ENCODE data around the gene CHIC1. TPM values are rescaled to one million over a fixed set of nuclear protein-coding genes. Genes with fewer than 3 reads are reported as not detected.
"Not testable (repeated sequence)": the region's sequence is repeated elsewhere in the genome, so short reads cannot be mapped to it uniquely, and the experiment has no call there.

CHIC1 gene
- total and polyA plus RNA-seq, 7 donors: 2.5 to 20.7 (median 18.3) TPM

DNA sequence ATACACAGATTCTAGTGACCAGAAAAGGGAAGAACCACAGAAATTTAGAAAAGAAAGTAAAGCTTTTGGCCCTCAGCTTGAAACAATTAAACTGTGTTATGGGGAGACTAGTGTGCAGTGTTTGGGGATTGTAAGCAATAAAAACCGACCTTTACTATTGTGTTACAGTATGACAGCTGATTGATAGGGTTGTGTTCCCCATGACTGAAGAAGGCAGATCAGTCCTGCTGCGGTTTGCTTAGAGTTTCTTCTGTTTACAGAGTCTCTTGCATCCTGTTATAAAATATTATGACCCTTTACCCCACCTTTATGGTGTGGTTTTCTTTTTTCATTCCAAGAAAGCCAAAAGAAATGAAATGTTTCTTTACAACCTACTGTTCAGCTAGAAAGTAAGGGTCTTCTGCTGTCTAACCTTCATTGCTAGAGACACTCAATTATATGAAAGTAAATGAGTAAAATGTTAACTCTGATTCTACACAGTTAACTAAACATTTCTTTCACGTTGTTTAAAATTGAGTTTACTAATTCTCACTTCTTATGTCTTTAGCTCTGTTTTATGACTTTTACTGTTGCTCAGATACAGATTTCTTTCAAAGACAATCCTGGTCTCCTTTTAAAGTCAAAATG lies 18.1 kb downstream of the CHIC1 start:
- H3K27me3 ChIP-seq: no peaks in the 10 kb centered on the region
- H3K27ac ChIP-seq: peak overlapping the region in 2 of 4 donors; percentile 18 to 36
- H3K4me3 ChIP-seq: peak overlapping the region in 1 of 4 donors; percentile 1
- H3K36me3 ChIP-seq: no peaks in the 10 kb centered on the region
- no peak for DNase-seq
- no peak for TF ChIP-seq POLR2AphosphoS5 (IDR thresholded peaks at IDR 0.05)
- TF ChIP-seq POLR2A (IDR thresholded peaks at IDR 0.05): no peak
- WGBS, 2 donors: 6 to 28% methylated on average over 3 of the region's 3 CpGs
- H3K4me1 ChIP-seq: peaks cover 0 to 56% (median 5%) of the 10 kb centered on the region in 4 donors
- H3K9me3 ChIP-seq: no peaks in the 10 kb centered on the region
- intact Hi-C loops (cut with DNase I): no loop called here

DNA sequence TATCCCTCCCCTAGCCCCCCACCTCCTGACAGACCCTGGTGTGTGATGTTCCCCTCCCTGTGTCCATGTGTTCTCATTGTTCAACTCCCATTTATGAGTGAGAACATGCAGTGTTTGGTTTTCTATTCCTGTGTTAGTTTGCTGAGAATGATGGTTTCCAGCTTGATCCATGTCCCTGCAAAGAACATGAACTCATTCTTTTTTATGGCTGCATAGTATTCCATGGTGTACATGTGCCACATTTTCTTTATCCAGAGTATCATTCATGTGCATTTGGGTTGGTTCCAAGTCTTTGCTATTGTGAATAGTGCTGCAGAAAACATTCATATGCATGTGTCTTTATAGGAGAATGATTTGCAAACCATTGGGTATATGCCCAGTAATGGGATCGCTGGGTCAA lies 34.8 kb downstream of the CHIC1 start:
- H3K27ac ChIP-seq; H3K36me3 ChIP-seq; H3K4me1 ChIP-seq; H3K4me3 ChIP-seq; H3K9me3 ChIP-seq; H3K27me3 ChIP-seq; DNase-seq; intact Hi-C loops (cut with DNase I): not testable (repeated sequence)
- 100% methylated on average over 1 of the region's 1 CpG for WGBS, 2 donors

DNA sequence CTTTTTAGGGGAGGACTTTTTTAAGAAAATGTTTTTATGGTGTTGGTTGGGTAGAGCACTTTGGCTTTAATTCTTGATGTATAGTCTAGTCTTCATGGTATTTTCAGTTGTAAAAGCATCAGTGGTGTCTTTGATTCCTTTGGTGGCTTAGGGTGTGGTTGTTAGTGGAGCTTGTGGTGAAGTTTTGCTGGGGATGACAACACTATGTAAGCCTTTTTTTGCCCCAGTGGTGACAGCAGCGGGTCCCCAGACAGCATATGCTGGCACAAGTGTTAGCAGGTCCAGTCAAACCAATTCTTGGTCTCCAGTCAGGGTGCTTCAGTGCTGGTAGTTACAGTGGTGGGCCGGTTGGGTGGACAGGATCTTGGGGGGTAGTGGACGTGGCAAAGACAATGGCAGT lies 52.0 kb downstream of the CHIC1 start:
- DNase-seq: no peak
- Histone ChIP-seq H3K36me3 (no peaks in the 10 kb centered on the region), H3K27me3 (no peaks in the 10 kb centered on the region), H3K4me3 (no peak overlapping the region), H3K27ac (no peak overlapping the region), H3K4me1 (no peaks in the 10 kb centered on the region), H3K9me3 (no peaks in the 10 kb centered on the region)
- no peak for TF ChIP-seq POLR2A (IDR thresholded peaks at IDR 0.05)
- no peak for TF ChIP-seq EP300 (IDR thresholded peaks at IDR 0.05)
- TF ChIP-seq, protein P1, sequence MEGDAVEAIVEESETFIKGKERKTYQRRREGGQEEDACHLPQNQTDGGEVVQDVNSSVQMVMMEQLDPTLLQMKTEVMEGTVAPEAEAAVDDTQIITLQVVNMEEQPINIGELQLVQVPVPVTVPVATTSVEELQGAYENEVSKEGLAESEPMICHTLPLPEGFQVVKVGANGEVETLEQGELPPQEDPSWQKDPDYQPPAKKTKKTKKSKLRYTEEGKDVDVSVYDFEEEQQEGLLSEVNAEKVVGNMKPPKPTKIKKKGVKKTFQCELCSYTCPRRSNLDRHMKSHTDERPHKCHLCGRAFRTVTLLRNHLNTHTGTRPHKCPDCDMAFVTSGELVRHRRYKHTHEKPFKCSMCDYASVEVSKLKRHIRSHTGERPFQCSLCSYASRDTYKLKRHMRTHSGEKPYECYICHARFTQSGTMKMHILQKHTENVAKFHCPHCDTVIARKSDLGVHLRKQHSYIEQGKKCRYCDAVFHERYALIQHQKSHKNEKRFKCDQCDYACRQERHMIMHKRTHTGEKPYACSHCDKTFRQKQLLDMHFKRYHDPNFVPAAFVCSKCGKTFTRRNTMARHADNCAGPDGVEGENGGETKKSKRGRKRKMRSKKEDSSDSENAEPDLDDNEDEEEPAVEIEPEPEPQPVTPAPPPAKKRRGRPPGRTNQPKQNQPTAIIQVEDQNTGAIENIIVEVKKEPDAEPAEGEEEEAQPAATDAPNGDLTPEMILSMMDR (IDR thresholded peaks at IDR 0.05): no peak
- no peak for TF ChIP-seq POLR2AphosphoS5 (IDR thresholded peaks at IDR 0.05)
- 87 to 97% methylated on average over 3 of the region's 3 CpGs for WGBS, 2 donors
- intact Hi-C loops (cut with DNase I): no loop called here

DNA sequence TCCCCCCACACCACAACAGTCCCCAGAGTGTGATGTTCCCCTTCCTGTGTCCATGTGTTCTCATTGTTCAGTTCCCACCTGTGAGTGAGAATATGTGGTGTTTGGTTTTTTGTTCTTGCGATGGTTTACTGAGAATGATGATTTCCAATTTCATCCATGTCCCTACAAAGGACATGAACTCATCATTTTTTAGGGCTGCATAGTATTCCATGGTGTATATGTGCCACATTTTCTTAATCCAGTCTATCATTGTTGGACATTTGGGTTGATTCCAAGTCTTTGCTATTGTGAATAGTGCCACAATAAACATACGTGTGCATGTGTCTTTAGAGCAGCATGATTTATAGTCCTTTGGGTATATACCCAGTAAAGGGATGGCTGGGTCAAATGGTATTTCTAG lies 78.7 kb downstream of the CHIC1 start:
- intact Hi-C loops (cut with DNase I); H3K36me3 ChIP-seq; H3K27ac ChIP-seq; H3K4me1 ChIP-seq; DNase-seq; H3K27me3 ChIP-seq; H3K4me3 ChIP-seq; H3K9me3 ChIP-seq: not testable (repeated sequence)
- 86 to 98% methylated on average over 2 of the region's 2 CpGs for WGBS, 2 donors

DNA sequence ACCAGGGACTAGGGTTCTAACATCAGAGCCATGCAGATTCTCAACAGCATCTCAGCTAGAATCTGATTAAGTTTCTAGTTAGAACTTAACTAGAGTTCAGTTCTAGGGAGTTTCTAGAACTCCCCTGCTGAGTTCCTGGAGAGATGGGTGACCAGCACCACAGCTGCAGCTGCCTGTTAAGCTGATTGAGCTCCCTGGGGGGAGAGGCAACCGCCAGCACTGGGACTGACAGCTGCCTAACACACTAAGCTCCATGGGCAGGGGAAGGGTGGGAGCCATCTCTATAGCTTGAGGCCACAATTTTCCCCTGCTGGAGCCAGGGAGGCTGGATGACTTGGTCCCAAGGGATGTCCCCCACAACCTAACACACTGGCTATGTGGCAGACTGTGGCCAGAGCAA lies 84.2 kb downstream of the CHIC1 start:
- WGBS, 2 donors: 94 to 97% methylated on average over 1 of the region's 1 CpG
- Histone ChIP-seq H3K27ac (no peak overlapping the region), H3K36me3 (no peaks in the 10 kb centered on the region), H3K27me3 (no peaks in the 10 kb centered on the region), H3K4me3 (no peak overlapping the region), H3K9me3 (peaks cover 0 to 9% (median 2%) of the 10 kb centered on the region in 4 donors), H3K4me1 (no peaks in the 10 kb centered on the region)
- intact Hi-C loops (cut with DNase I): no loop called here
- no peak for DNase-seq
- TF ChIP-seq POLR2A (IDR thresholded peaks at IDR 0.05) (no peak), POLR2AphosphoS5 (IDR thresholded peaks at IDR 0.05) (no peak), EP300 (IDR thresholded peaks at IDR 0.05) (no peak)
- TF ChIP-seq, protein P1 (IDR thresholded peaks at IDR 0.05): no peak

DNA sequence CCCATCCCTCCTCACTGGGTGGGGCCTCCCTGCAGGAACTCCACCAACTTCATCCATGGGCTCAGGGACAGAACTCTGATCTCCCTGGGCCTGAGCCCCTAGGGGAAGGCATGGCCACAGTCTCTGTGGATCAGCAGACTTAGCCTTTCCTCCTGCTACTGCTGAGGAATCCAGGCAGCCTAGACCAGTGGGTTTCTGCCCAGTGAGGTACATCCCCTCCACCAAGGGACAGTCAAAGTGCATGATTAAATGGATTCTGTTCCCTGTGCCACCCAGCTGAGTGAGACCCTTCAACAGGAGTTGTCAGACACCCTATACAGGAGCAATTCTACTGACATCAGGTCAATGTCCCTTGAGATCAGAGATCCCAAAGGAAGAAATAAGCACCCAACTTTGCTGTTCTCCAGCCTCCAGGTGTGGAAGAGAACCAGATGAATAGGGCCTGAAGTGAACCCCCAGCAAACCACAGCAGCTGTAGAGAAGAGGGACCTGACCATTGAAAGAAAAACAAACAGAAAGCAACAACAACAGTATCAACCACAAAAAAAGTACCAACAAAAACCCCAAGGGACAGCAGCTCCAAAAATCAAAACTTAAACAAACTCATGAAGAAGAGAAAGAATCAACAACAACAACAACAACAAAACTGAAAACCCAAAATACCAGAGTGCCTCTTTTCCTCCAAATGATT lies 84.8 kb downstream of the CHIC1 start:
- H3K9me3 ChIP-seq: peaks cover 0 to 9% (median 2%) of the 10 kb centered on the region in 4 donors
- H3K27ac ChIP-seq: no peak overlapping the region
- no peaks in the 10 kb centered on the region for H3K4me1 ChIP-seq
- H3K27me3 ChIP-seq: no peaks in the 10 kb centered on the region
- no peaks in the 10 kb centered on the region for H3K36me3 ChIP-seq
- no peak overlapping the region for H3K4me3 ChIP-seq
- DNase-seq: no peak
- TF ChIP-seq POLR2A (IDR thresholded peaks at IDR 0.05) (no peak), POLR2AphosphoS5 (IDR thresholded peaks at IDR 0.05) (no peak), EP300 (IDR thresholded peaks at IDR 0.05) (no peak)
- TF ChIP-seq, protein P1 (IDR thresholded peaks at IDR 0.05): no peak
- intact Hi-C loops (cut with DNase I): no loop called here

DNA sequence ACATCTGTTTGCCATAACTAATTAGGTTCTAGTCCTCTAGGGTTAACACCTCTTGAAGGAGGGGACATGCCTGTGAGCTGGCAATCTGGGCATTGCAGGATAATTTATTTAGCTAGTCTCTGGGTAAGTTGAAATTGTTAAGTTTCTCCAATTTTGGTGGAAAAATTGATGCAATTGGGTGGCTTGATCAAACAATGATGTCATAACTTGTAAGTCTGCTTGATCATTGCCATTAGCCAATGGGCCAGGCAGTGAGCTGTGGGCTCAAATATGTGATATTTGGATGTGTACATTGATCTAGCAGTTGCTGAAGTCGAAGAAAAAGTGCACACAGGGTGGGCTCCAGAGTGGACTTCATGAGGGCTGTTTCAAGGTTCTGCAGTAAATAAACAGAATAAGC lies 98.3 kb downstream of the CHIC1 start:
- H3K27ac ChIP-seq; H3K9me3 ChIP-seq; DNase-seq; H3K36me3 ChIP-seq; intact Hi-C loops (cut with DNase I); H3K27me3 ChIP-seq; H3K4me3 ChIP-seq; H3K4me1 ChIP-seq: not testable (repeated sequence)
- 98 to 100% methylated on average over 1 of the region's 1 CpG for WGBS, 2 donors
